PC-3 (cell line): Measurements from ENCODE around the gene NARS2. TPM values are rescaled to one million over a fixed set of nuclear protein-coding genes. Genes with fewer than 3 reads are reported as not detected.

ENCODE experiments used
- ATAC-seq: fragments of 200-7000 bp; cut with Tn5 transposase; 2 replicates; pipeline ENCODE4 v1.9.1; 2020; ENCODE audit warnings: mild to moderate bottlenecking, moderate library complexity
- BruUV-seq: library from RNA; stranded (reverse); fragments of 400-500 nt; replicated peaks from 2 replicates; lab custom pipeline; 2021; lab: Mats Ljungman, UMichigan
- CTCF ChIA-PET: fragments of 300-600 bp; sonication (Branson Sonifier 250); formaldehyde crosslinking; loops from one replicate; lab custom pipeline; 2022; ENCODE audit warnings: antibody characterized with exemption; lab: Charles Lee
- POLR2A ChIA-PET: fragments of 300-600 bp; sonication (Branson Sonifier 250); formaldehyde crosslinking; loops from one replicate; lab custom pipeline; 2022; ENCODE audit warnings: antibody characterized with exemption; ENCODE audit not compliant: unreplicated experiment; lab: Charles Lee
- DNase-seq: peaks from one replicate; pipeline ENCODE4 v3.0.0-alpha.2; 2015
- H2AFZ ChIP-seq: fragments of 300-600 bp; sonication (generic); 2 replicates; pipeline ENCODE4 v1.6.0; 2016; ENCODE audit warnings: antibody characterized with exemption, low read length
- H3F3A ChIP-seq: fragments of 300-600 bp; sonication (generic); one replicate; pipeline ENCODE4 v1.6.0; 2017; ENCODE audit warnings: antibody characterized with exemption, low read length, control low read depth, mild to moderate bottlenecking; ENCODE audit not compliant: unreplicated experiment
- H3K27ac ChIP-seq: fragments of 300-600 bp; sonication (generic); 2 replicates; pipeline ENCODE4 v1.5.1; 2016; ENCODE audit warnings: mild to moderate bottlenecking, low read length
- H3K27me3 ChIP-seq: fragments of 300-600 bp; sonication (generic); 2 replicates; pipeline ENCODE4 v1.6.1; 2016; ENCODE audit warnings: low read length, mixed read lengths
- H3K36me3 ChIP-seq: fragments of 300-600 bp; sonication (generic); 2 replicates; pipeline ENCODE4 v1.6.1; 2016; ENCODE audit warnings: low read depth, mixed run types, low read length, mixed read lengths
- H3K4me1 ChIP-seq: fragments of 300-600 bp; sonication (generic); 2 replicates; pipeline ENCODE4 v1.5.1; 2016; ENCODE audit warnings: low read length; ENCODE audit not compliant: insufficient read depth
- H3K4me2 ChIP-seq: fragments of 300-600 bp; sonication (generic); 2 replicates; pipeline ENCODE4 v1.6.0; 2016; ENCODE audit warnings: low read length
- H3K4me3 ChIP-seq: fragments of 300-600 bp; sonication (generic); 2 replicates; pipeline ENCODE4 v1.5.1; 2016; ENCODE audit warnings: mild to moderate bottlenecking, low read length, mixed read lengths
- H3K79me2 ChIP-seq: fragments of 300-600 bp; sonication (generic); 2 replicates; pipeline ENCODE4 v1.6.1; 2017; ENCODE audit warnings: low read length, mixed read lengths
- H3K9ac ChIP-seq: fragments of 300-600 bp; sonication (generic); 2 replicates; pipeline ENCODE4 v1.6.0; 2016; ENCODE audit warnings: mild to moderate bottlenecking, low read length
- H3K9me2 ChIP-seq: fragments of 300-600 bp; sonication (generic); replicated peaks from 2 replicates; pipeline ENCODE4 v1.6.1; 2016; ENCODE audit warnings: mixed run types, low read length, mixed read lengths
- H3K9me3 ChIP-seq: fragments of 300-600 bp; sonication (generic); 2 replicates; pipeline ENCODE4 v1.6.1; 2016; ENCODE audit warnings: low read length, mixed read lengths
- H4K20me1 ChIP-seq: fragments of 300-600 bp; sonication (generic); 2 replicates; pipeline ENCODE4 v1.6.1; 2016; ENCODE audit warnings: low read length, mixed read lengths
- CTCF ChIP-seq: fragments of 300-600 bp; sonication (generic); conservative IDR thresholded peaks from 2 replicates; pipeline ENCODE4 v1.5.1; 2017; ENCODE audit warnings: antibody characterized with exemption, low read depth, mild to moderate bottlenecking, low read length
- EZH2 ChIP-seq: fragments of 300-600 bp; sonication (generic); IDR thresholded peaks from one replicate; pipeline ENCODE4 v1.6.1; 2017; ENCODE audit warnings: antibody characterized with exemption, mild to moderate bottlenecking, low read length; ENCODE audit not compliant: unreplicated experiment
- EZH2phosphoT487 ChIP-seq: fragments of 300-600 bp; sonication (generic); IDR thresholded peaks from 2 replicates; pipeline ENCODE4 v1.6.1; 2018; ENCODE audit warnings: mild to moderate bottlenecking, antibody characterized with exemption, low read length, borderline replicate concordance
- intact Hi-C: fragments of 100-400 bp; cut with micrococcal nuclease; formaldehyde crosslinking; loops from 2 replicates; pipeline ENCODE4 v1.9.0; 2023
- total RNA-seq: library from RNA; depleted of rRNA; stranded (reverse); fragments of >200 nt; gene quantifications from 2 replicates; pipeline ENCODE4 v1.2.3, GENCODE V29; 2014

Gene NARS2
- total RNA-seq, 1 experiment from 2014 or later: 33.5 TPM

- DNase-seq: peak; percentile 72
- CTCF ChIA-PET: no interaction called here
- H3K9ac ChIP-seq: peak overlapping the region; percentile 0; the same call in 1 of the 2 replicates
Measured at GRCh38 chr11:78562398-78562797, 12.3 kb downstream of the NARS2 start.

GRCh38 chr11:78560826-78561484, 13.7 kb downstream of the NARS2 start:
- peak; percentile 61 for ATAC-seq

More at GRCh38 chr11:78562398-78562797, 12.3 kb downstream of the NARS2 start:
- H3F3A ChIP-seq: peaks cover 4% of the 10 kb centered on the region
- POLR2A ChIA-PET: no interaction called here
- intact Hi-C loops: loop anchor here (5.0 kb wide), 3 partner anchors 90 to 215 kb away; no protein-coding TSS in a partner anchor
- H3K4me3 ChIP-seq: peak overlapping the region; percentile 3; the same call in 1 of the 2 replicates
- peak; percentile 37 for ATAC-seq
- H3K27ac ChIP-seq: peak overlapping the region; percentile 53
- no peaks in the 10 kb centered on the region for H3K9me3 ChIP-seq
- peaks cover 34% of the 10 kb centered on the region for H3K36me3 ChIP-seq
- TF ChIP-seq CTCF: no peak
- TF ChIP-seq EZH2phosphoT487: no peak
- no peak for TF ChIP-seq EZH2
- peaks cover 45% of the 10 kb centered on the region for H3K79me2 ChIP-seq
- no peaks in the 10 kb centered on the region for H4K20me1 ChIP-seq
- BruUV-seq: no TSS peak
- H2AFZ ChIP-seq: peak overlapping the region; percentile 4; the same call in 1 of the 2 replicates
- peaks cover 48% of the 10 kb centered on the region for H3K4me1 ChIP-seq
- no peaks in the 10 kb centered on the region for H3K27me3 ChIP-seq
- no peaks in the 10 kb centered on the region for H3K9me2 ChIP-seq
- H3K4me2 ChIP-seq: peak overlapping the region; percentile 59

More at GRCh38 chr11:78560826-78561484, 13.7 kb downstream of the NARS2 start:
- intact Hi-C loops: loop anchor here (5.0 kb wide), 3 partner anchors 89 to 214 kb away; no protein-coding TSS in a partner anchor
- DNase-seq: peak; percentile 39
- BruUV-seq: no TSS peak
- no peaks in the 10 kb centered on the region for H3K27me3 ChIP-seq
- no peaks in the 10 kb centered on the region for H3K9me3 ChIP-seq
- H3K4me2 ChIP-seq: peak overlapping the region; percentile 59
- peak overlapping the region; percentile 46 for H3K4me3 ChIP-seq
- H3K4me1 ChIP-seq: peaks cover 39% of the 10 kb centered on the region
- POLR2A ChIA-PET: no interaction called here
- CTCF ChIA-PET: interaction anchor here (0.6 kb wide), 1 partner anchor 64 kb away, joined by 3 read pairs; no protein-coding TSS in a partner anchor
- peaks cover 45% of the 10 kb centered on the region for H3K79me2 ChIP-seq
- peak overlapping the region; percentile 24 for H3K9ac ChIP-seq
- no peaks in the 10 kb centered on the region for H3K9me2 ChIP-seq
- peaks cover 4% of the 10 kb centered on the region for H3F3A ChIP-seq
- H2AFZ ChIP-seq: peak overlapping the region; percentile 68
- no peaks in the 10 kb centered on the region for H4K20me1 ChIP-seq
- TF ChIP-seq EZH2phosphoT487 (no peak), CTCF (no peak), EZH2 (no peak)
- peak overlapping the region; percentile 53 for H3K27ac ChIP-seq
- H3K36me3 ChIP-seq: peaks cover 45% of the 10 kb centered on the region
